GM18951 (cell line): ENCODE data around the gene NPVF.

Experiments used
- POLR2A ChIP-seq: IDR thresholded peaks from 4 replicates; pipeline ENCODE4 v1.6.1; 2011; ENCODE audit warnings: mild to moderate bottlenecking; ENCODE audit not compliant: insufficient read length, insufficient read depth; ENCODE audit errors: extremely low read depth
- in situ Hi-C: fragments of 300-500 bp; cut with MboI; formaldehyde crosslinking; loops from one replicate; pipeline ENCODE4 v1.12.0; 2022; ENCODE audit warnings: low sequenced_read_pairs, mixed read lengths, inconsistent platforms; ENCODE audit not compliant: unreplicated experiment

Gene NPVF

DNA sequence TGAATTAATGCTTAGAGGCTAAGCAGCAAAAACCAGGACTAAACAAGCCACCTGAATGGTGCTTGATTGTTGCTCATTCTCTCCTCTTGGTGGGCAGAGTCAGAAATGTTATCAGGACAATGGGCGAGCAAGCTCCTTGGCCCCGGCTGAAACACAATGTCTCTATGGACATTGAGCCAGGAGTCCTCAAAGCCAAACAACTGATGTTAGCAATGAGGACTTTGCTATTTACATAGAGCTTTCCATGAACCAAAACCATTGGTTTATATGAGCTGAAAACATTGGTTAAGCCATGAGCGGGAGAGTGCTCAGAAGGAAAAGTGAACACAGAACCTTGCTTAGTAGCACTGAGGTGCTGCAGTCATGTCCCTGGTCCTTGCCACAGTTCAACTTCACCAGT is 21.5 kb upstream of the NPVF start:
- in situ Hi-C loops = loop anchor here (25.0 kb wide), 1 partner anchor 613 kb away; no protein-coding TSS in a partner anchor

DNA sequence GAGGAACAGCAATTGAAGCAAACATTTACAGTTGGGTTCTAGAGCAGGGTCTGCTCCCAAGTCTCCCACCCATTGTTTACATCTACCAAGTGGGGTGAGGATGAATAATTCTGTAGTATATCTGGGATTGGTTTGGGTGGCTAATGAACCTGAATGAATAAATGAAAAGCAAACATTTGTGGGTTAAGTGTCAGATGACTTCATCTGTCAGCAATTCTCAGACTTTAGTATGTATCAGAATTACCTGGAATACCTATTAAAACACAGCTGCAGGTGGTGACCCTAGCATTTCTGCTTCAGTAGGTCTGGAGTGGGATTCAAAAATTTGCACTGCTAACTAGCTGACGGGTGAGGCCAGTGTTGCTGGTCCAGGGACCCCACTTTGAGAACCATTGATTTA is 18.0 kb upstream of the NPVF start:
- in situ Hi-C loops = no loop called here
- no peak for TF ChIP-seq POLR2A

More for the DNA sequence above, 21.5 kb upstream of the NPVF start:
- no peak for TF ChIP-seq POLR2A

GRCh38 chr7:25244254-25245033 is 16.2 kb upstream of the NPVF start:
- in situ Hi-C loops = no loop called here
- TF ChIP-seq POLR2A = no peak

DNA sequence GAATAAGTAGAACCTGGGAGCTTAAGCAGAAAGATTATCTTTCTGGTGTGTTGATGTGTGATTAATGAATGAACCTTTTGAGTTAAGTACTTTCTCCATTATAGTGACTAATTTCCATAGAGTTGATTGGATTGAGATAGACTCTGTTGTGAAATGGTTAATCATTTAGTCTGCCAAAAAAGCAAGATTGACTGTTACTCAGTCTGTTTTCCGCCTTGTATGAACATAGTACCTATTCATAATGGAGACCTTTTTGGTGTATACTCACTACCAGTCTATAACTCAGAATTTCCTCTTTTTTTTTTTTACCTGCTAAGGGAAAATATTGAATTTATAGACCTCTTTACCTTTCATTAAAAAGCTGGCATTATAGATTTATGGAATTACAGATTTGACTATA is 14.4 kb upstream of the NPVF start:
- TF ChIP-seq POLR2A = no peak
- in situ Hi-C loops = no loop called here

- no peak for TF ChIP-seq POLR2A
- in situ Hi-C loops = no loop called here
Measured at GRCh38 chr7:25240896-25241295, 12.6 kb upstream of the NPVF start.

DNA sequence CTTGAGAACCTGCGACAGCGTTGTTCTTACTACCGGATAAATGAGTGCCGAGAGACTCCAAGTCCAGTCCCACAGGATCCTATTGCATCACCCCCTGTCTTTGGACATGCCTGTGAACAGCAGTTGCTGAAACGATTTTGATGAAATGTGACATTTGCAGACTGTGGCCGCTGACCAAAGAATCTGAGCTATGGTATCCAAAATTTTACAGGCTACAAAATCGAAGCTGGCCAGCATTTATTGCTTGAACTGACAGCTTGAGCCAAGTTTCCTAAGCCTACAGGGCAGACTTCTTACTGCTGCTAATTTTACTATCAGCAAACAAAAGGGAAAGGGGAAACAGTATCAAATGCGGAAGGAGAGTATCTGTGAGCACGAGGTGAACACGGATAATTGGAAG is 12.1 kb upstream of the NPVF start:
- in situ Hi-C loops = no loop called here
- no peak for TF ChIP-seq POLR2A

DNA sequence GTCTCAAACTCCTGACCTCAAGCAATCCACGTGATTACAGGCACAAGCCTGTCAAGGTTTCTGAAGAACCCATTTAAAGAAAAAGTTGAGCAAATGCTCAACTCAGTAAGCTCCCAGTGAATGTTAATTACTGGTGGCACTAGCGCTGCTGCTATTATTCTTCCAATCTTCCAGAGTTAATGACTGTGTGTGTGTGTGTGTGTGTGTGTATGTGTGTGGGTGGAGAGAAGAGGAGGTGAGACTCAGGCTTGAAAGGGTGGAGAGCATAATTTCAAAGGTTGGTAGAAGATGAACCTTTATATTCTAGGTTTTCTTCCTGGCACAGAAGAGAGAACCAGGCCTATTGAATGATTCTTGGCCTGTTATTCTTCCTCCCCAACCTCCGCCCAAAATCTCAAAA is 11.6 kb upstream of the NPVF start:
- in situ Hi-C loops = no loop called here
- TF ChIP-seq POLR2A = no peak

GRCh38 chr7:25238066-25238725 is 9.9 kb upstream of the NPVF start:
- no peak for TF ChIP-seq POLR2A
- in situ Hi-C loops = no loop called here

DNA sequence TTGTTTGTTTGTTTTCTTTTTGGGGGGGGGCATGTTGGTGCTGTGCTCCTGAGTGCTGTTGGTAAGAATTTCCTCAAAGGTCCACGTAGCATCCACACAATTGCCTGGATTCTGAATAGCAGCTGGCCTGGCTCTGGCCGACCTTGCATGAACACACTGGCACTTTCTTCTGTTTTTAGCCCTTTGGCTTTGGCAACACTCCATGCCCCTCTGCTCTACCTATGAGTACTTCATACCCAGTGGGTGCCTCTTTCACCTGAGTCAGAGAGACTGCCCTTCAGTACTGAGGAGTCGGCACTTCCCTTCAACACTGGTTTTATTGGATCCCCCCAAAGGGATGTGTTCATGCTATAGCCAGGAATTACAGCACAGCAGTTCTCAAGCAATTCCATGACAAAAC is 7.2 kb upstream of the NPVF start:
- TF ChIP-seq POLR2A = no peak
- in situ Hi-C loops = no loop called here

DNA sequence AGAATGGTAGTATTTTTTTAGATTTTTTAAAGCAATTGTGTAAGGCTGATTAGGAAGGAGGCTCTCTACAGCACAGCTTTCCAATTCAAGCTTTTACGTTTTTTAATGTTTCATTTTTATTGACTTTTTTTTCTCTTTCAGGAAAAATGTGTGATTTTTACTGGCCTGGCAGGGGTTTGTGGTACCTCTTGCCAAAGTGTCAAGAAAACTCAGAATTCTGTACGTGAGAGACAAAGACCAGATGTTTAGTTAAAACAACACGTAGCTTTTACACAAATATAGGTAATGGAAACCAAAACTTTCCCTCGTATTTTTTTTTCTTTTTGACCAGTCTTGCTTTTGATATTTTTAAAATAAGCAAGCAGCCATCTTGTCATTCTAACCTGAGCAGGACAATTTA is 6.0 kb upstream of the NPVF start:
- no peak for TF ChIP-seq POLR2A
- in situ Hi-C loops = no loop called here

- no peak for TF ChIP-seq POLR2A
- in situ Hi-C loops = no loop called here
Measured at GRCh38 chr7:25223206-25223605, 5.1 kb downstream of the NPVF start.

- no peak for TF ChIP-seq POLR2A
- in situ Hi-C loops = no loop called here
Measured at GRCh38 chr7:25222666-25223065, 5.6 kb downstream of the NPVF start.

- in situ Hi-C loops = no loop called here
- TF ChIP-seq POLR2A = no peak
Measured at GRCh38 chr7:25221009-25221408, 7.3 kb downstream of the NPVF start.

GRCh38 chr7:25218191-25218590 is 10.1 kb downstream of the NPVF start:
- no peak for TF ChIP-seq POLR2A
- in situ Hi-C loops = no loop called here
